ENCODE data around the gene SPOCK3. TPM values are rescaled to one million over a fixed set of nuclear protein-coding genes. Genes with fewer than 3 reads are reported as not detected.

SPOCK3 gene
- polyA plus RNA-seq, 1 experiment, result not detected

GRCh38 chr4:166991006-166991561 is 243.2 kb downstream of the SPOCK3 start:
- TF ChIP-seq CTCF (IDR thresholded peaks at IDR 0.05; ENCODE audit: low read depth, low read length), result no peak
- H3K4me3 ChIP-seq (ENCODE audit: low read depth, low read length), result no peak overlapping the region
- no peak for DNase-seq (ENCODE audit: low read depth, low spot score)
- no peak overlapping the region for H3K27ac ChIP-seq (ENCODE audit: low read depth, low read length)
- H3K27me3 ChIP-seq (ENCODE audit: control insufficient read depth, insufficient read depth, low read length), result no peaks in the 10 kb centered on the region
- no peaks in the 10 kb centered on the region for H3K9me3 ChIP-seq (ENCODE audit: control insufficient read depth, insufficient read depth, low read length)
- ChIA-PET CTCF (no interaction called here), POLR2A (no interaction called here)

GRCh38 chr4:166989886-166990285 is 244.4 kb downstream of the SPOCK3 start:
- DNase-seq (ENCODE audit: low read depth, low spot score), result no peak
- ChIA-PET POLR2A (no interaction called here), CTCF (no interaction called here)
- no peak for TF ChIP-seq CTCF (IDR thresholded peaks at IDR 0.05; ENCODE audit: low read depth, low read length)
- Histone ChIP-seq H3K27me3 (ENCODE audit: control insufficient read depth, insufficient read depth, low read length) (no peaks in the 10 kb centered on the region), H3K9me3 (ENCODE audit: control insufficient read depth, insufficient read depth, low read length) (no peaks in the 10 kb centered on the region), H3K27ac (ENCODE audit: low read depth, low read length) (no peak overlapping the region), H3K4me3 (ENCODE audit: low read depth, low read length) (no peak overlapping the region)

- Histone ChIP-seq H3K9me3 (ENCODE audit: control insufficient read depth, insufficient read depth, low read length) (peaks cover 1% of the 10 kb centered on the region), H3K4me3 (ENCODE audit: low read depth, low read length) (no peak overlapping the region)
- no peak for DNase-seq (ENCODE audit: low read depth, low spot score)
Measured at GRCh38 chr4:166987026-166987425, 247.3 kb downstream of the SPOCK3 start.

GRCh38 chr4:166981847-166982246 is 252.4 kb downstream of the SPOCK3 start:
- no peak for DNase-seq (ENCODE audit: low read depth, low spot score)
- POLR2A ChIA-PET, result no interaction called here
- CTCF ChIA-PET, result no interaction called here
- TF ChIP-seq CTCF (IDR thresholded peaks at IDR 0.05; ENCODE audit: low read depth, low read length), result no peak
- no peak overlapping the region for H3K27ac ChIP-seq (ENCODE audit: low read depth, low read length)
- peaks cover 19% of the 10 kb centered on the region for H3K9me3 ChIP-seq (ENCODE audit: control insufficient read depth, insufficient read depth, low read length)
- H3K27me3 ChIP-seq (ENCODE audit: control insufficient read depth, insufficient read depth, low read length), result no peaks in the 10 kb centered on the region
- H3K4me3 ChIP-seq (ENCODE audit: low read depth, low read length), result no peak overlapping the region

More at GRCh38 chr4:166987026-166987425, 247.3 kb downstream of the SPOCK3 start:
- TF ChIP-seq CTCF (IDR thresholded peaks at IDR 0.05; ENCODE audit: low read depth, low read length), result no peak
- H3K27me3 ChIP-seq (ENCODE audit: control insufficient read depth, insufficient read depth, low read length), result no peaks in the 10 kb centered on the region
- ChIA-PET POLR2A (no interaction called here), CTCF (no interaction called here)
- H3K27ac ChIP-seq (ENCODE audit: low read depth, low read length), result no peak overlapping the region

- no peak overlapping the region for H3K4me3 ChIP-seq (ENCODE audit: low read depth, low read length)
- peaks cover 19% of the 10 kb centered on the region for H3K9me3 ChIP-seq (ENCODE audit: control insufficient read depth, insufficient read depth, low read length)
- DNase-seq (ENCODE audit: low read depth, low spot score), result no peak
- TF ChIP-seq CTCF (IDR thresholded peaks at IDR 0.05; ENCODE audit: low read depth, low read length), result no peak
- no peaks in the 10 kb centered on the region for H3K27me3 ChIP-seq (ENCODE audit: control insufficient read depth, insufficient read depth, low read length)
- H3K27ac ChIP-seq (ENCODE audit: low read depth, low read length), result no peak overlapping the region
- CTCF ChIA-PET, result no interaction called here
- POLR2A ChIA-PET, result interaction anchor here (0.6 kb wide), 1 partner anchor 252 kb away, joined by 3 read pairs; no protein-coding TSS in a partner anchor
Measured at GRCh38 chr4:166980419-166980818, 253.9 kb downstream of the SPOCK3 start.

All from AG04450 (cell line).